ENCODE results near the gene POM121.
"Not testable (repeated sequence)": the region's sequence is repeated elsewhere in the genome, so short reads cannot be mapped to it uniquely, and the experiment has no call there.

DNA sequence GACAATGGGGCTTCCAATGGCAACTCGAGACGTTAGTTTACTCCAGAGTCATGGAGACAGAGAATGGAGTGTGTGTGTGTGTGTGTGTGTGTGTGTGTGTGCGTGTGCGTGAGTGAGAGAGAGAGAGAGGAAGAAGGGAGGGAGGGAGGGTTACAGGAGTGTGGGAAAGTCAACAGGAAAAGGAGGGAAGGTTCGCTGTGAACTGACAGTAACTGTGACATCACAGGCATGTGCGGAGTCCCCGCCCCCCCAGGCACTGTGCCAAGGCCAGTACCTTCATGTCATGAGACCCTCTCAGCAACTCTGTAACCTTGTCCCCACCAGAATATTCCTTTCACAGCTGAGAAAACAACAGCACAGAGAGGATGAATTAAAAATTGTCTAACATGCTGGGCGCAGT lies 72.6 kb downstream of the POM121 start:
- TF ChIP-seq CTCF (conservative IDR thresholded peaks at IDR 0.05 in 1 of 2, IDR thresholded peaks at IDR 0.05 in 1 of 2; ENCODE audit: low read depth in 1 of 2, low read length in 2 of 2); EZH2 (IDR thresholded peaks at IDR 0.05; ENCODE audit: low read length, missing control alignments): not testable (repeated sequence)
